Inflammatory macrophage treated with lipopolysaccharide for 4 hours (primary cell): ENCODE results near the gene EFNA5.
A peak's percentile ranks its signal among the peaks of the same experiment; 100 is the strongest.

Experiments
- DNase-seq: peaks from one replicate; pipeline ENCODE4 v3.0.0-alpha.2; 2020

Gene EFNA5

GRCh38 chr5:107541400-107541799, 129.3 kb downstream of the EFNA5 start:
- no peak for DNase-seq

- no peak for DNase-seq
Measured at GRCh38 chr5:107539726-107540330, 130.9 kb downstream of the EFNA5 start.

- no peak for DNase-seq
Measured at GRCh38 chr5:107538805-107539445, 131.8 kb downstream of the EFNA5 start.

GRCh38 chr5:107538331-107538730, 132.4 kb downstream of the EFNA5 start:
- DNase-seq, result no peak

GRCh38 chr5:107535849-107536248, 134.9 kb downstream of the EFNA5 start:
- DNase-seq, result no peak

- DNase-seq, result no peak
Measured at GRCh38 chr5:107533910-107534876, 136.5 kb downstream of the EFNA5 start.

- DNase-seq, result no peak
Measured at GRCh38 chr5:107532916-107533315, 137.8 kb downstream of the EFNA5 start.

- no peak for DNase-seq
Measured at GRCh38 chr5:107532169-107532878, 138.4 kb downstream of the EFNA5 start.

GRCh38 chr5:107531308-107531707, 139.4 kb downstream of the EFNA5 start:
- no peak for DNase-seq

GRCh38 chr5:107529618-107530017, 141.1 kb downstream of the EFNA5 start:
- DNase-seq, result no peak

- DNase-seq, result no peak
Measured at GRCh38 chr5:107526270-107526937, 144.3 kb downstream of the EFNA5 start.

GRCh38 chr5:107524111-107524510, 146.6 kb downstream of the EFNA5 start:
- no peak for DNase-seq

GRCh38 chr5:107523029-107523680, 147.6 kb downstream of the EFNA5 start:
- peak; percentile 52 for DNase-seq

- no peak for DNase-seq
Measured at GRCh38 chr5:107522456-107522855, 148.3 kb downstream of the EFNA5 start.

- no peak for DNase-seq
Measured at GRCh38 chr5:107519900-107520354, 150.8 kb downstream of the EFNA5 start.

GRCh38 chr5:107518616-107519015, 152.1 kb downstream of the EFNA5 start:
- DNase-seq, result no peak

- DNase-seq, result no peak
Measured at GRCh38 chr5:107518190-107518589, 152.5 kb downstream of the EFNA5 start.

GRCh38 chr5:107517185-107518033, 153.3 kb downstream of the EFNA5 start:
- DNase-seq, result no peak

- DNase-seq, result no peak
Measured at GRCh38 chr5:107516452-107517184, 154.1 kb downstream of the EFNA5 start.

- no peak for DNase-seq
Measured at GRCh38 chr5:107515521-107516080, 155.1 kb downstream of the EFNA5 start.
